Measurements from ENCODE around the gene RAD51B.

DNA sequence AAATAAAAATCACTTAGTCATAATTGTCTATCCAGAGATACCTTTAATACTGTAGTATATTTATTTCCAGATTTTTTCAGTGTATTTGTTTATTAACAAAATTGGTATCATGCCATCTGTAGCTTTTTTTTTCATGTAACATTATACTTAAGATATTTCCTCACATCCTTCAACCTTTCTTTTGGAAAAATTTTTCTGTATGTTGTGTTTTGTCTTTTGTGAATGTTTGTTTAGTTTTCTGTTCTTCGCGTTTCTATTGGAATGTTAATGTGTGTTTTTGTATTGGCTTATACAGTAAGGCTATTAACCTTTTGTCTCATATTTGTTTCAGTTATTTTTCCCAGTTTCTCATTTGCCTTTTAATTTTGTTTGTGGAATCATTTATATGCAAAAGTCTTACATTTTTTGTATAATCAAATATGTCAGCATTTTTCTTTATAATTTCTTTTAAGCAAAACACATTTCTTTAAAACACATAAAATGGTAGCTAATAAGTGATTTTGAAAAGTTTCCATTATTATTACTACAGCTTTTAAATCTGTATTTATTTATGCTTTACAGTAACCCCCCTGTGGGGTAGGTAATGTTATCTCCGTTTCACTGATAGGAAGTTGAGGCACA is 433.7 kb downstream of the RAD51B start:
- no peak for TF ChIP-seq POLR2A (IDR thresholded peaks at IDR 0.05)
- TF ChIP-seq, protein P1, sequence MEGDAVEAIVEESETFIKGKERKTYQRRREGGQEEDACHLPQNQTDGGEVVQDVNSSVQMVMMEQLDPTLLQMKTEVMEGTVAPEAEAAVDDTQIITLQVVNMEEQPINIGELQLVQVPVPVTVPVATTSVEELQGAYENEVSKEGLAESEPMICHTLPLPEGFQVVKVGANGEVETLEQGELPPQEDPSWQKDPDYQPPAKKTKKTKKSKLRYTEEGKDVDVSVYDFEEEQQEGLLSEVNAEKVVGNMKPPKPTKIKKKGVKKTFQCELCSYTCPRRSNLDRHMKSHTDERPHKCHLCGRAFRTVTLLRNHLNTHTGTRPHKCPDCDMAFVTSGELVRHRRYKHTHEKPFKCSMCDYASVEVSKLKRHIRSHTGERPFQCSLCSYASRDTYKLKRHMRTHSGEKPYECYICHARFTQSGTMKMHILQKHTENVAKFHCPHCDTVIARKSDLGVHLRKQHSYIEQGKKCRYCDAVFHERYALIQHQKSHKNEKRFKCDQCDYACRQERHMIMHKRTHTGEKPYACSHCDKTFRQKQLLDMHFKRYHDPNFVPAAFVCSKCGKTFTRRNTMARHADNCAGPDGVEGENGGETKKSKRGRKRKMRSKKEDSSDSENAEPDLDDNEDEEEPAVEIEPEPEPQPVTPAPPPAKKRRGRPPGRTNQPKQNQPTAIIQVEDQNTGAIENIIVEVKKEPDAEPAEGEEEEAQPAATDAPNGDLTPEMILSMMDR (IDR thresholded peaks at IDR 0.05) = no peak

Data from thyroid gland (tissue), 4 donors.